Measurements from ENCODE around the gene SELENOV.

DNA sequence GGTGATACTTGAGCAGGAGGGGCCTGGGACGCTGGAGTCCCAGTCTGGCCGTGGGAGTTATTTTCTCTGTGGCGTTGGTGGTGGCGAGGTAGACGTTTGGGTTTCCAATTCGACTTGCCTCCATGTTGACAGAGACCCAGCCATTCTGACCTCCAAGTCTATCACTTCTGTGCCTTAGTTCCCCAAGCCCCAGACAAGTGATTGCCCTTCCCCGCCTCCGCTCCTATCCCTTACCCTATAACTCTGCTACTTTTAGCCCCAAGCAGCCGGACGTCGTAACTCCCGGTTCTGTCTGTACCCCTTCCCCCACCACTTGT is 33.8 kb upstream of the SELENOV start:
- TF ChIP-seq POLR2A (IDR thresholded peaks at IDR 0.05): no peak
- TF ChIP-seq, protein P1, sequence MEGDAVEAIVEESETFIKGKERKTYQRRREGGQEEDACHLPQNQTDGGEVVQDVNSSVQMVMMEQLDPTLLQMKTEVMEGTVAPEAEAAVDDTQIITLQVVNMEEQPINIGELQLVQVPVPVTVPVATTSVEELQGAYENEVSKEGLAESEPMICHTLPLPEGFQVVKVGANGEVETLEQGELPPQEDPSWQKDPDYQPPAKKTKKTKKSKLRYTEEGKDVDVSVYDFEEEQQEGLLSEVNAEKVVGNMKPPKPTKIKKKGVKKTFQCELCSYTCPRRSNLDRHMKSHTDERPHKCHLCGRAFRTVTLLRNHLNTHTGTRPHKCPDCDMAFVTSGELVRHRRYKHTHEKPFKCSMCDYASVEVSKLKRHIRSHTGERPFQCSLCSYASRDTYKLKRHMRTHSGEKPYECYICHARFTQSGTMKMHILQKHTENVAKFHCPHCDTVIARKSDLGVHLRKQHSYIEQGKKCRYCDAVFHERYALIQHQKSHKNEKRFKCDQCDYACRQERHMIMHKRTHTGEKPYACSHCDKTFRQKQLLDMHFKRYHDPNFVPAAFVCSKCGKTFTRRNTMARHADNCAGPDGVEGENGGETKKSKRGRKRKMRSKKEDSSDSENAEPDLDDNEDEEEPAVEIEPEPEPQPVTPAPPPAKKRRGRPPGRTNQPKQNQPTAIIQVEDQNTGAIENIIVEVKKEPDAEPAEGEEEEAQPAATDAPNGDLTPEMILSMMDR (IDR thresholded peaks at IDR 0.05): no peak

Data from Peyer's patch (tissue), 4 donors.